CD4-positive, alpha-beta T cell (primary cell): ENCODE data around the gene HNRNPA0. TPM values are rescaled to one million over a fixed set of nuclear protein-coding genes. Genes with fewer than 3 reads are reported as not detected.

ENCODE experiments used
- ATAC-seq: fragments of 200-7000 bp; cut with Tn5 transposase; one replicate; pipeline ENCODE4 v1.10.0; 2022; ENCODE audit warnings: mild to moderate bottlenecking; ENCODE audit not compliant: poor library complexity
- CTCF ChIA-PET: fragments of 350-600 bp; sonication (Branson Sonifier 250); formaldehyde crosslinking; loops from one replicate; lab custom pipeline; 2021; ENCODE audit warnings: antibody characterized with exemption, inconsistent platforms; lab: Charles Lee
- POLR2A ChIA-PET: fragments of 350-600 bp; sonication (Branson Sonifier 250); formaldehyde crosslinking; loops from one replicate; lab custom pipeline; 2021; ENCODE audit warnings: antibody characterized with exemption, inconsistent platforms; lab: Charles Lee
- DNase-seq, 14 experiments: peaks; one replicate each; pipeline ENCODE4 v3.0.0-alpha.2; 2013 to 2020; ENCODE audit warnings: mixed read lengths in 2 of 14
- H3K27ac ChIP-seq, 2 donors: one replicate each; pipeline versions ENCODE4 v1.5.1 to v1.7.0; 2013; ENCODE audit warnings: low read length in 2 of 2, low read depth in 1 of 2, mild to moderate bottlenecking in 1 of 2
- H3K27me3 ChIP-seq, 2 experiments: 1 replicate in 1 of 2; 2 replicates in 1 of 2; pipeline versions ENCODE4 v1.6.1 to v1.7.0; 2013; ENCODE audit warnings: low read length in 2 of 2, control low read depth in 1 of 2, mild to moderate bottlenecking in 1 of 2, moderate library complexity in 1 of 2; ENCODE audit not compliant: insufficient read depth in 2 of 2, control insufficient read depth in 1 of 2
- H3K36me3 ChIP-seq: one replicate; pipeline ENCODE4 v1.6.1; 2013; ENCODE audit warnings: low read length, control low read depth; ENCODE audit not compliant: insufficient read depth
- H3K4me1 ChIP-seq: one replicate; pipeline ENCODE4 v1.6.1; 2013; ENCODE audit warnings: low read length, control low read depth; ENCODE audit not compliant: insufficient read depth
- H3K4me3 ChIP-seq: one replicate; pipeline ENCODE4 v1.5.1; 2013; ENCODE audit warnings: mild to moderate bottlenecking, low read length, moderate library complexity
- H3K9me3 ChIP-seq, 2 experiments: 1 replicate in 1 of 2; 2 replicates in 1 of 2; pipeline versions ENCODE4 v1.6.1 to v1.7.0; 2013; ENCODE audit warnings: low read length in 2 of 2, mild to moderate bottlenecking in 2 of 2, control low read depth in 1 of 2, moderate library complexity in 1 of 2; ENCODE audit not compliant: control insufficient read depth in 1 of 2, insufficient read depth in 1 of 2
- H3K27ac Mint-ChIP-seq: one replicate; pipeline ENCODE4 v1.8.0; 2020; ENCODE audit warnings: mixed read lengths
- H3K27me3 Mint-ChIP-seq: one replicate; pipeline ENCODE4 v1.8.0; 2021; ENCODE audit warnings: mixed read lengths
- H3K36me3 Mint-ChIP-seq: one replicate; pipeline ENCODE4 v1.8.0; 2021; ENCODE audit warnings: low read depth, mixed read lengths
- H3K4me1 Mint-ChIP-seq: one replicate; pipeline ENCODE4 v1.8.0; 2021; ENCODE audit warnings: low read depth, mixed read lengths
- H3K4me3 Mint-ChIP-seq: one replicate; pipeline ENCODE4 v1.8.0; 2020; ENCODE audit warnings: mild to moderate bottlenecking, mixed read lengths
- H3K9me3 Mint-ChIP-seq: one replicate; pipeline ENCODE4 v1.8.0; 2020; ENCODE audit warnings: mixed read lengths
- CTCF ChIP-seq: fragments of 200-600 bp; IDR thresholded peaks from one replicate; pipeline ENCODE4 v1.8.0; 2022; ENCODE audit warnings: antibody characterized with exemption, mild to moderate bottlenecking
- intact Hi-C, 2 experiments: fragments of 100-400 bp; cut with DNase I in 1 of 2; cut with micrococcal nuclease in 1 of 2; formaldehyde crosslinking; loops; one replicate each; pipeline versions ENCODE4 v1.15.1 to v1.9.0; 2023 to 2025; cut with DNase I, micrococcal nuclease
- total RNA-seq, 174 experiments: library from RNA in 2 of 174; stranded (reverse) in 2 of 174; gene quantifications; one replicate each; pipeline ENCODE4 v1.2.3 and lab custom pipeline; 2021 to 2026

HNRNPA0 gene
- total RNA-seq, 2 experiments from 2014 or later: 52.7 to 53.2 TPM

GRCh38 chr5:137731176-137731575 is 23.0 kb downstream of the HNRNPA0 start:
- peaks cover 25% of the 10 kb centered on the region for H3K4me1 ChIP-seq
- ATAC-seq (no peak), DNase-seq (no peak)
- no peak overlapping the region for H3K27ac ChIP-seq
- H3K27me3 ChIP-seq: no peaks in the 10 kb centered on the region
- no peak overlapping the region for H3K4me3 ChIP-seq
- Mint-ChIP-seq H3K27me3 (no peaks in the 10 kb centered on the region), H3K27ac (no peak overlapping the region), H3K4me1 (peaks cover 15% of the 10 kb centered on the region), H3K36me3 (peaks cover 8% of the 10 kb centered on the region), H3K9me3 (no peaks in the 10 kb centered on the region), H3K4me3 (no peak overlapping the region)
- H3K9me3 ChIP-seq: no peaks in the 10 kb centered on the region
- no peak for TF ChIP-seq CTCF
- POLR2A ChIA-PET: interaction anchor here (1.0 to 1.2 kb wide), 3 partner anchors 9 to 37 kb away, joined by 3 to 4 read pairs (median 3); no protein-coding TSS in a partner anchor
- intact Hi-C loops: loop anchor here in 1 of 2 experiments (5.0 kb wide), 1 partner anchor 34 kb away; no protein-coding TSS in a partner anchor
- CTCF ChIA-PET: no interaction called here
- H3K36me3 ChIP-seq: no peaks in the 10 kb centered on the region

- Histone ChIP-seq H3K9me3 (no peaks in the 10 kb centered on the region), H3K4me3 (no peak overlapping the region), H3K36me3 (no peaks in the 10 kb centered on the region), H3K27ac (no peak overlapping the region), H3K27me3 (no peaks in the 10 kb centered on the region), H3K4me1 (peaks cover 17% of the 10 kb centered on the region)
- ChIA-PET CTCF (no interaction called here), POLR2A (interaction anchor here (1.0 to 1.2 kb wide), 2 partner anchors 8 to 34 kb away, joined by 3 read pairs; no protein-coding TSS in a partner anchor)
- H3K27me3 Mint-ChIP-seq: no peaks in the 10 kb centered on the region
- intact Hi-C loops: loop anchor here in 1 of 2 experiments (5.0 kb wide), 1 partner anchor 33 kb away; no protein-coding TSS in a partner anchor
- ATAC-seq (no peak), DNase-seq (no peak)
- no peak for TF ChIP-seq CTCF
- H3K4me3 Mint-ChIP-seq: no peak overlapping the region
- H3K9me3 Mint-ChIP-seq: no peaks in the 10 kb centered on the region
- H3K36me3 Mint-ChIP-seq: peaks cover 8% of the 10 kb centered on the region
- no peak overlapping the region for H3K27ac Mint-ChIP-seq
- peaks cover 15% of the 10 kb centered on the region for H3K4me1 Mint-ChIP-seq
Observed at GRCh38 chr5:137730336-137730735, 23.8 kb downstream of the HNRNPA0 start.

GRCh38 chr5:137728048-137728447 is 26.1 kb downstream of the HNRNPA0 start:
- Histone ChIP-seq H3K9me3 (no peaks in the 10 kb centered on the region), H3K4me1 (no peaks in the 10 kb centered on the region), H3K4me3 (no peak overlapping the region), H3K27ac (no peak overlapping the region), H3K36me3 (no peaks in the 10 kb centered on the region), H3K27me3 (no peaks in the 10 kb centered on the region)
- Mint-ChIP-seq H3K36me3 (peaks cover 8% of the 10 kb centered on the region), H3K27ac (no peak overlapping the region), H3K9me3 (no peaks in the 10 kb centered on the region), H3K4me1 (peaks cover 15% of the 10 kb centered on the region), H3K27me3 (no peaks in the 10 kb centered on the region), H3K4me3 (no peak overlapping the region)
- ATAC-seq (no peak), DNase-seq (no peak)
- POLR2A ChIA-PET: no interaction called here
- TF ChIP-seq CTCF: no peak
- intact Hi-C loops: no loop called here
- CTCF ChIA-PET: interaction anchor here (1.0 to 1.2 kb wide), 2 partner anchors 19 to 68 kb away, joined by 4 read pairs; no protein-coding TSS in a partner anchor
